Omental fat pad (tissue), 4 donors: ENCODE measurements around the gene KRT85. TPM values are rescaled to one million over a fixed set of nuclear protein-coding genes. Genes with fewer than 3 reads are reported as not detected.

Experiments used
- ATAC-seq: fragments of 150-250 bp; one replicate; pipeline ENCODE4 v1.9.1; 2016; ENCODE audit warnings: mild to moderate bottlenecking, moderate library complexity; ENCODE audit not compliant: low FRiP score
- DNase-seq: peaks from one replicate; pipeline ENCODE4 v3.0.0-alpha.2; 2019; ENCODE audit warnings: low spot score
- CTCF ChIP-seq, 3 donors: fragments of 450-650 bp; IDR thresholded peaks; one replicate each; pipeline ENCODE4 v1.5.1; 2016 to 2017; ENCODE audit warnings: antibody characterized with exemption in 3 of 3, mild to moderate bottlenecking in 3 of 3, moderate library complexity in 2 of 3
- total RNA-seq, 4 donors: library from RNA; depleted of rRNA; stranded (reverse); fragments of >200 nt; gene quantifications; one replicate each; pipeline ENCODE4 v1.1.0, GENCODE V29; 2016

KRT85 gene
- total RNA-seq, 4 donors from 2014 or later, result not detected

- no peak for ATAC-seq
- DNase-seq, result no peak
- no peak for TF ChIP-seq CTCF (IDR thresholded peaks at IDR 0.05)
These were observed 30.6 kb downstream of the KRT85 start for GRCh38 chr12:52336641-52337040.

GRCh38 chr12:52335598-52336262 lies 31.6 kb downstream of the KRT85 start:
- no peak for TF ChIP-seq CTCF (IDR thresholded peaks at IDR 0.05)
- DNase-seq (no peak), ATAC-seq (no peak)

DNA sequence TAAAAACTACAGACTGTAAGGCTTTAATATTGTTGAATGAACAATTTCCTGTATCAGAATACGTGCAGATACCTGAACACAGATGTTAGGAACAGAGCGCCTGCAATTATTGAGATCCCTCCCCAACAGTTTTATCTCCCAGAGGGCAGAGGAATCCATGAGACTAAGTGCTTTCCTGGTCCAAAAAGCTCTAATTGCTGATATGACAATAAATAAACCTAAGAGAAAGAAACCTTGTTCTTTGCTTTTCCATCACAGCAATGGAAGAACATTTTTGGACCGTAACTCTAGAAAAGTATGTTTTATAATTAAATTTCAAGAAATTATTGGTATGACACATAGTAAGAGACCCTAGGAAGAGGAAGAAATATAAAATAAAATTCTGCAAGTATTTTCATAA lies 33.1 kb downstream of the KRT85 start:
- no peak for DNase-seq
- ATAC-seq, result no peak
- TF ChIP-seq CTCF (IDR thresholded peaks at IDR 0.05), result no peak

GRCh38 chr12:52333321-52333720 lies 34.0 kb downstream of the KRT85 start:
- ATAC-seq, result no peak
- DNase-seq, result no peak
- no peak for TF ChIP-seq CTCF (IDR thresholded peaks at IDR 0.05)

DNA sequence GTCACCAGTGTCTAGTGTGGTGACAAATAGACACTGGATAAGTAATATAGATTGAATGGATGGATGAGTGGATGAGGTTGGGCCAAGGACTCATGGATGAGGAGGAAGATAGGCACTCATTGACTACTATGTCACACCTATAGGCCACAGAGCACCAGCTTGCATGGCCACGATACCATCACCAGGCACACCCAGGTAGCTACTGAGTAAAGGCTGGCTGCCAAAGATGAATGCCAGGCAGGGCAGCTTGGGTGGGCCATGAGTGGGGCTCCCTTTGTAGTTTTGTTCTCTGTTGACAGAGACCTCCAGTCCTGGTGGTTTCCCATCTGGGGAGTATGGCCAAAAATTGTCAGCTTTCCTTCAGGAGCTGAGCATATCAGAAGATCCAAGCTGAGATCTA lies 34.9 kb downstream of the KRT85 start:
- TF ChIP-seq CTCF (IDR thresholded peaks at IDR 0.05), result no peak
- ATAC-seq, result no peak

DNA sequence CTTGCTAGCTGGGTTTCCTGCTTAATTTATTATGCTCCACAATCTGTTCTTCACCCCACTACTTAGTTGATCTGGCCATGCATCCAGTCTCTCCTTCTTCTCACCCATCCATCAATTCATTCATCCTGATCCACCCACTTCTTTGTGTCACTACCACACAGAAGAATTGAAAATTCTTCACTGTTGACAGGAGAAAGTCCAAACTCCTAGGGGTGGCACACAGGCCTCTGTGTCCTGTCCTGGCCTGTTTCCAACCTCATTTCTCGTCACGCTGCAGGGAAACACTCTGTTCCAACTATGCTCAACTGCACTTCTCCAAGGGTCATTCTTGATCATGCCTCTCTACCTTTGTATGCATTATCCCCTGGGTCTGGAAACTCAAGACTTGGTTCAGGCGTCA lies 35.4 kb downstream of the KRT85 start:
- ATAC-seq (no peak), DNase-seq (no peak)
- no peak for TF ChIP-seq CTCF (IDR thresholded peaks at IDR 0.05)

More for the DNA sequence above, 34.9 kb downstream of the KRT85 start:
- DNase-seq, result no peak

DNA sequence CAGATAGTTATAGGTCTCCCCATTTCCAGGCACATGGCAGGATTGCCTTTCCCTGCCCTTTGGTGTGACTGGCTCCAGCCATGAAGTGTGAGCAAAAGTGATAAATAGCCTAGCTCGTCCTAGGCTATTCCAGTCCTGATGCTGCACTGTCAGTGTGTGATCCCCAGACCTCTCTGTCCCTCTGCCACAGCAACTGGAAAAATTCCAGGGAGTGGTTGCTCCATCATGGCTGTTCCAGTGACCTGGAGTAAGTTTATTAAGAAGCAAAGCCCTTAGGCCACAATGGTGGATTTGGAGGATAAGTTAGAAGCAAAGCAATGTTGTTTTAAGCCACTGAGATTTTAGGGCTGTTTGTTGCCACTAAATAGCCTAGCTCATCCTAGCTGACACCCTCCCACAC lies 36.2 kb downstream of the KRT85 start:
- DNase-seq (no peak), ATAC-seq (no peak)
- no peak for TF ChIP-seq CTCF (IDR thresholded peaks at IDR 0.05)
